HL-60 (cell line): ENCODE results near the gene NPNT.

Source experiments
- CTCF ChIP-seq: IDR thresholded peaks from one replicate; pipeline ENCODE4 v1.5.1; 2011; ENCODE audit warnings: low read length, control low read depth, inconsistent platforms; ENCODE audit not compliant: insufficient read depth
- GABPA ChIP-seq: IDR thresholded peaks from 2 replicates; pipeline ENCODE4 v1.6.1; 2012; ENCODE audit warnings: low read depth
- POLR2AphosphoS5 ChIP-seq: IDR thresholded peaks from 2 replicates; pipeline ENCODE4 v1.6.1; 2012; ENCODE audit warnings: low read depth
- SPI1 ChIP-seq: IDR thresholded peaks from 2 replicates; pipeline ENCODE4 v1.6.1; 2012; ENCODE audit warnings: low read depth, mild to moderate bottlenecking, borderline replicate concordance
- TF ChIP-seq, protein P1 (sequence below): IDR thresholded peaks from 2 replicates; pipeline ENCODE4 v1.6.1; 2012; ENCODE audit warnings: low read depth; ENCODE audit not compliant: insufficient replicate concordance

DNA sequence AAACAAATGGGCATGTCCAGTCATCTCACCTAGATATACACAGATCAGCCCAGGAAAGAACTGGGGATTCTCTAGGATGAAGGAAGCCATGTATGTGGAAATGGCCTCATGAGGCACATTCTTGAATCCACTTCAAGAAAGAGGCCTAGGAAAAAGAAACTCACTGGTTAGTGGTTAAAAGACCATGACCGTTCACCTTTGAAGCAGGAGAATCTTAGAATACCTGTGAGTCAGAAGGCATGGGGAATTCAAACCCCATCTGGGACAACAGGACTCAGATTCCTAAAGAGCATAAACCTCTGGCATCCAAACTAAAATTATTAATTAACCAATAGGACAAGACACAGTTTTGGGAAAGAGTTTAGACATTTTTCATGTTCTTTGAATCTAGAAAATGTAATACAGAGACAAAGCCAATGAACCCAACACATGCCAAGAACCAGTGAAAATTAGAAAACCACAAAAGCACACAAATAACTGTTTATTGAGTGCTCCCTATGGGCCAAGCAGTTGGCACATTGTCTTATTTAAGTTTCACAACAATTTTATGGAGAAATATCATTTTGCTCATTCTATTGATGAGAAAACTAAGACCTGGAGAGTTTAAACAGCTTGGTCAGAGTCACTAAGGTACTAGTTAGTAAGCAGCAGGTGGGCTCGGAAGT, 97.5 kb downstream of the NPNT start:
- TF ChIP-seq CTCF = no peak
- TF ChIP-seq, protein P1, sequence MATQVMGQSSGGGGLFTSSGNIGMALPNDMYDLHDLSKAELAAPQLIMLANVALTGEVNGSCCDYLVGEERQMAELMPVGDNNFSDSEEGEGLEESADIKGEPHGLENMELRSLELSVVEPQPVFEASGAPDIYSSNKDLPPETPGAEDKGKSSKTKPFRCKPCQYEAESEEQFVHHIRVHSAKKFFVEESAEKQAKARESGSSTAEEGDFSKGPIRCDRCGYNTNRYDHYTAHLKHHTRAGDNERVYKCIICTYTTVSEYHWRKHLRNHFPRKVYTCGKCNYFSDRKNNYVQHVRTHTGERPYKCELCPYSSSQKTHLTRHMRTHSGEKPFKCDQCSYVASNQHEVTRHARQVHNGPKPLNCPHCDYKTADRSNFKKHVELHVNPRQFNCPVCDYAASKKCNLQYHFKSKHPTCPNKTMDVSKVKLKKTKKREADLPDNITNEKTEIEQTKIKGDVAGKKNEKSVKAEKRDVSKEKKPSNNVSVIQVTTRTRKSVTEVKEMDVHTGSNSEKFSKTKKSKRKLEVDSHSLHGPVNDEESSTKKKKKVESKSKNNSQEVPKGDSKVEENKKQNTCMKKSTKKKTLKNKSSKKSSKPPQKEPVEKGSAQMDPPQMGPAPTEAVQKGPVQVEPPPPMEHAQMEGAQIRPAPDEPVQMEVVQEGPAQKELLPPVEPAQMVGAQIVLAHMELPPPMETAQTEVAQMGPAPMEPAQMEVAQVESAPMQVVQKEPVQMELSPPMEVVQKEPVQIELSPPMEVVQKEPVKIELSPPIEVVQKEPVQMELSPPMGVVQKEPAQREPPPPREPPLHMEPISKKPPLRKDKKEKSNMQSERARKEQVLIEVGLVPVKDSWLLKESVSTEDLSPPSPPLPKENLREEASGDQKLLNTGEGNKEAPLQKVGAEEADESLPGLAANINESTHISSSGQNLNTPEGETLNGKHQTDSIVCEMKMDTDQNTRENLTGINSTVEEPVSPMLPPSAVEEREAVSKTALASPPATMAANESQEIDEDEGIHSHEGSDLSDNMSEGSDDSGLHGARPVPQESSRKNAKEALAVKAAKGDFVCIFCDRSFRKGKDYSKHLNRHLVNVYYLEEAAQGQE = no peak
- TF ChIP-seq POLR2AphosphoS5 = no peak
- TF ChIP-seq GABPA = no peak
- no peak for TF ChIP-seq SPI1
